ENCODE results near the gene TBL2. TPM values are rescaled to one million over a fixed set of nuclear protein-coding genes. Genes with fewer than 3 reads are reported as not detected.
A peak's percentile ranks its signal among the peaks of the same experiment; 100 is the strongest.
"Not testable (repeated sequence)": the region's sequence is repeated elsewhere in the genome, so short reads cannot be mapped to it uniquely, and the experiment has no call there.

The TBL2 gene
- total and polyA plus RNA-seq, 2 experiments from 2014 or later = 65.3 to 80.3 TPM

- no peak overlapping the region for H3K4me3 ChIP-seq
- no peak overlapping the region for H3K27ac ChIP-seq
- DNase-seq (ENCODE audit: low read depth in 1 of 2, low spot score in 1 of 2) = no peak
- H3K4me1 ChIP-seq (ENCODE audit: low read depth) = no peaks in the 10 kb centered on the region
- no peak for TF ChIP-seq CTCF (IDR thresholded peaks at IDR 0.05; ENCODE audit: low read depth, low read length)
- peaks cover 16% of the 10 kb centered on the region for H3K36me3 ChIP-seq
- H3K27me3 ChIP-seq = no peaks in the 10 kb centered on the region
- H3K9me3 ChIP-seq (ENCODE audit: low read depth) = no peaks in the 10 kb centered on the region
Observed at GRCh38 chr7:73533742-73534141, 44.6 kb downstream of the TBL2 start.

- Histone ChIP-seq H3K9me3 (ENCODE audit: low read depth) (no peaks in the 10 kb centered on the region), H3K4me3 (no peak overlapping the region), H3K27ac (no peak overlapping the region), H3K36me3 (peaks cover 5% of the 10 kb centered on the region), H3K27me3 (no peaks in the 10 kb centered on the region), H3K4me1 (ENCODE audit: low read depth) (no peaks in the 10 kb centered on the region)
- TF ChIP-seq CTCF (IDR thresholded peaks at IDR 0.05; ENCODE audit: low read depth, low read length) = no peak
- DNase-seq (ENCODE audit: low read depth in 1 of 2, low spot score in 1 of 2) = no peak
Observed at GRCh38 chr7:73532224-73532623, 46.2 kb downstream of the TBL2 start.

- no peaks in the 10 kb centered on the region for H3K4me1 ChIP-seq (ENCODE audit: low read depth)
- no peaks in the 10 kb centered on the region for H3K27me3 ChIP-seq
- H3K36me3 ChIP-seq = no peaks in the 10 kb centered on the region
- no peak for TF ChIP-seq CTCF (IDR thresholded peaks at IDR 0.05; ENCODE audit: low read depth, low read length)
- H3K4me3 ChIP-seq = no peak overlapping the region
- DNase-seq (ENCODE audit: low read depth in 1 of 2, low spot score in 1 of 2) = peak in 1 of 2 donors; percentile 7
- no peak overlapping the region for H3K27ac ChIP-seq
- no peaks in the 10 kb centered on the region for H3K9me3 ChIP-seq (ENCODE audit: low read depth)
Observed at GRCh38 chr7:73530800-73531199, 47.6 kb downstream of the TBL2 start.

- Histone ChIP-seq H3K27me3 (no peaks in the 10 kb centered on the region), H3K4me3 (no peak overlapping the region), H3K9me3 (ENCODE audit: low read depth) (no peaks in the 10 kb centered on the region), H3K4me1 (ENCODE audit: low read depth) (no peaks in the 10 kb centered on the region), H3K27ac (no peak overlapping the region), H3K36me3 (no peaks in the 10 kb centered on the region)
- no peak for TF ChIP-seq CTCF (IDR thresholded peaks at IDR 0.05; ENCODE audit: low read depth, low read length)
- DNase-seq (ENCODE audit: low read depth in 1 of 2, low spot score in 1 of 2) = no peak
Observed at GRCh38 chr7:73526896-73527821, 51.2 kb downstream of the TBL2 start.

- H3K4me1 ChIP-seq (ENCODE audit: low read depth); H3K9me3 ChIP-seq (ENCODE audit: low read depth); H3K36me3 ChIP-seq; H3K4me3 ChIP-seq; H3K27ac ChIP-seq; DNase-seq (ENCODE audit: low read depth in 1 of 2, low spot score in 1 of 2); H3K27me3 ChIP-seq: not testable (repeated sequence)
Observed at GRCh38 chr7:73526158-73526494, 52.3 kb downstream of the TBL2 start.

- Histone ChIP-seq H3K27me3 (no peaks in the 10 kb centered on the region), H3K36me3 (peaks cover 2% of the 10 kb centered on the region), H3K4me3 (peak within 1 kb of the TSS; percentile 98), H3K4me1 (ENCODE audit: low read depth) (peaks cover 24% of the 10 kb centered on the region), H3K27ac (peak within 1 kb of the TSS; percentile 97), H3K9me3 (ENCODE audit: low read depth) (no peaks in the 10 kb centered on the region)
- peak; percentile 98 to 100 for DNase-seq (ENCODE audit: low read depth in 1 of 2, low spot score in 1 of 2)
- TF ChIP-seq CTCF (IDR thresholded peaks at IDR 0.05; ENCODE audit: low read depth, low read length) = no peak
Observed at GRCh38 chr7:73522105-73522872, 56.1 kb downstream of the TBL2 start, which contains the start of gene BAZ1B. TSS of gene BAZ1B (minus strand) at chr7:73522293. CDS start at chr7:73521933, 360 bp downstream.
